Activated naive CD4-positive, alpha-beta T cell treated with anti-CD3 and anti-CD28 coated beads, Interleukin-2, amount 50 U/mL, for 72 hours (primary cell): Measurements from ENCODE around the gene ELP4. TPM values are rescaled to one million over a fixed set of nuclear protein-coding genes. Genes with fewer than 3 reads are reported as not detected.
"Not testable (repeated sequence)": the region's sequence is repeated elsewhere in the genome, so short reads cannot be mapped to it uniquely, and the experiment has no call there.

Experiments
- ATAC-seq, 2 donors: fragments of 150-1000 bp; cut with Tn5 transposase; 2 replicates each; pipeline ENCODE4 v1.10.0; 2021; ENCODE audit warnings: mild to moderate bottlenecking in 2 of 2, moderate library complexity in 2 of 2
- DNase-seq, 2 donors: peaks; one replicate each; pipeline ENCODE4 v3.0.0; 2021 to 2022; ENCODE audit warnings: low spot score in 2 of 2
- H3K27ac Mint-ChIP-seq, 2 donors: one replicate each; pipeline ENCODE4 v1.8.0; 2022; ENCODE audit warnings: mild to moderate bottlenecking in 2 of 2, mixed read lengths in 2 of 2
- H3K36me3 Mint-ChIP-seq, 2 donors: one replicate each; pipeline ENCODE4 v1.8.0; 2022; ENCODE audit warnings: mixed read lengths in 2 of 2
- H3K9me3 Mint-ChIP-seq, 2 donors: one replicate each; pipeline ENCODE4 v1.8.0; 2022; ENCODE audit warnings: mixed read lengths in 2 of 2
- total RNA-seq, 2 donors: library from RNA; stranded (reverse); gene quantifications; one replicate each; pipeline ENCODE4 v1.2.3, GENCODE V29; 2022

ELP4 gene
- total RNA-seq, 2 donors from 2014 or later = 19.1 to 22.7 TPM

DNA sequence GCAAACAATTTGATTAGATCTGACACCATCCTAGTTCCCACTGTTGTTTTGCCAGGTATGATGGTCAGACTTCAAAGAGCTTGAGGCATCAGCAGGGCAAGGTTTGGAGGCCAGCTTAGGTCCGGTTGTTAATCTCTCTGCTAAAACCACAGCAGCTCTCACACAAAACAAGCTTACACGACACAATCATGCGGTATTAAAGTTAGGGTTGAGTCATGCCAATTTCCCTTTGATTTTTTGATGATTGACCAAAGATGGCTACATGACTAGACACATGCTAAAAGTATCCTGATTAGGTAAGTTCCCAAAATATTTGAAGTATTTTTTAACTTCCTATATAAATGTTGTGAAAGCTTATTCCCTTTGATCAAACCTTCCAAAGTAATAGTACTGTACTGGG lies 145.9 kb downstream of the ELP4 start:
- DNase-seq (no peak), ATAC-seq (no peak)
- Mint-ChIP-seq H3K9me3 (no peaks in the 10 kb centered on the region), H3K36me3 (peaks cover 0 to 5% of the 10 kb centered on the region in 2 donors), H3K27ac (no peak overlapping the region)

DNA sequence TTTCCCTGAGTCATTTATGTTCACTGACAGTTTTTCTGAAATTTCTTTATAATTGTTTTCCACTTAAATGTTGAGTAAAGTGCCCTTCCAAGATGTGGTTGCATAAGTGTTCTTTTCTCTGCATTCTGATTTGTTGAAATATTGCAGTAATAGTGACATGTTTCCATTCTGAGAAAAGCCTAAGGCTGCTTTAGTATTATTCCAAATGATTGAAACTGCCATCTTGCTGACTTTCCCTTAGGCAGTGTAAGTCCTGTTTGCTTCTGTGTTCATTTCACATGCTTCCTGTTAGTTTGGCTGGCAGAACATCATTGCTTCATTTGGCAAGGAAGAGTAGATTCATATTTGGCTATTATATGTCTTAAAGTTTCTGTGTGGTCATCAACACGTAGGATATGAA lies 146.5 kb downstream of the ELP4 start:
- no peak for ATAC-seq
- no peak for DNase-seq
- Mint-ChIP-seq H3K9me3 (no peaks in the 10 kb centered on the region), H3K27ac (no peak overlapping the region), H3K36me3 (peaks cover 0 to 3% of the 10 kb centered on the region in 2 donors)

DNA sequence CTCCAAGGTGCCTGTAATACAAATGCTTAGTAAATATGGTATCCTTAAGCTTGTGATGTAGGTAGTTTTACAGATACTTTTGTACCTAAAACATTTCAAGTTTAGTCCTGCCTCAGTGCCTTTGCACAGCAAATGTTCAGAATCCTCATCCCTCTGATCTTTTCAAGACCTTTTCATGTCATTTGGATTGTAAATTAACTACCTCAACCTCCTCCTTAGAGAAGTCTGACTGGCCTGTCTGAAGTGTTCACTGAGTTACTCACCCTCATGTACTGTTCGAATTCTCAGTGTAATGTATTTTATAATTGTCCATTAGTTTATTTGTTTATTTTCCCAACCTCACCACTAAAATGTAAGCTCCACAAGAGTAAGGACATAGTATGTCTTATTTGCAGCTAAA lies 147.5 kb downstream of the ELP4 start:
- DNase-seq = no peak
- no peak overlapping the region for H3K27ac Mint-ChIP-seq
- no peaks in the 10 kb centered on the region for H3K9me3 Mint-ChIP-seq
- H3K36me3 Mint-ChIP-seq = no peaks in the 10 kb centered on the region
- ATAC-seq = peak in 1 of 2 donors; percentile 58

DNA sequence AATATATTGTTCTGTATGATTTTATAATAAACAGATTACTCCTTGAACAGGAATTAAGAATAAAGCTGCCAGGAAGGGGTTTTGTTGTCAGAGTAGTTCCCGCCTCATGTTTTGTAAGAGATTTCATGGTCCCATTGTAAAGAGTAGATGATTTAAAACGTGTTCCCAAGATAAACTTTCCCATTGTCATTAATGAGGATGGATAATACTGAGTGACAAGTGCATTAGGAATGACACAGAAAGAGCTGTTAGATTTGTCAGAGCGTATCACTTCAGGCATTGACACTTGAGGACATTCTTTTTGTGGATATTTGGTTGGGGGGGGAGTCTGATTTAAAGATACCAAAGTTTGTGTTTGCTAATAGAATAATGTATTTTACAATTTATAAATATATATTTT lies 154.6 kb downstream of the ELP4 start:
- H3K36me3 Mint-ChIP-seq = peaks cover 0 to under 1% of the 10 kb centered on the region in 2 donors
- no peaks in the 10 kb centered on the region for H3K9me3 Mint-ChIP-seq
- DNase-seq = no peak
- H3K27ac Mint-ChIP-seq = no peak overlapping the region
- no peak for ATAC-seq

DNA sequence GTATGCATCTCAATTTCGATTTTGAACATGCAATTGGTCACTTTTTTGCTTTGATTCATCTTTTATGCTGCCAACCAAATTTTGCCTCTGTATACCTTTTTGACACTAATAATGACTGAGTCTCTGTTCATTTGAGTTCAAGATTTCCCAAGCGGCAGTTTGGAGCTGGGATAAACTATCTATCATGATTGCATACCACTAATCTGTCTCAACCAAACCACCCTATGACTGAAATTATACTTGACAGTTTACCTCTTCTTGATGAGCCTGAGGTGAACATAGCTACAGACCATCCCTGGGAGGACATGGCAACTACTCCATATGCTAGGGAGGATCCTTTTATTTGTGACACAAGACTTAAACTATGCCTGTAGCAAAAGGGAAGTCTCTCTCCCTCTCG lies 155.4 kb downstream of the ELP4 start:
- no peaks in the 10 kb centered on the region for H3K9me3 Mint-ChIP-seq
- H3K27ac Mint-ChIP-seq = no peak overlapping the region
- peaks cover 0 to 8% of the 10 kb centered on the region in 2 donors for H3K36me3 Mint-ChIP-seq
- ATAC-seq = no peak
- no peak for DNase-seq

DNA sequence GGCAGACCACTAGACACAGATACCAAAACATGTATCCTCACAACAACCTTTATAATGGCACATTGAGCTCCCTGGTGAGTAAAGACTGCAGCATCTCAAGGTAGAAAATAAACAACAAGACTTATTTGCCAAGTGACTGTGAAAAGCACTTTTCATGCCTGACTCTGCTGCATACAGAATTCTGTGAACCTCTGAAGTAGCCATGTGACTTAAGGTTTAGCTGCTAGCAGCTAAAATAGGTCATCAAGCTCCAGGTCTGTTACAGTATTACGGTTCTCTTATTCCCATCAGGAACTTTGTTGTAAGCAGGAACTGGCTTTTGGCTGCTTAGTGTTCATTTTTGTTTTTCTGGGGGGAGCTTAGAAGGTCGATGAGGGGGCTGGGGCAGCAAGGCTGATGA lies 162.1 kb downstream of the ELP4 start:
- Mint-ChIP-seq H3K36me3 (peaks cover 0 to 17% of the 10 kb centered on the region in 2 donors), H3K27ac (no peak overlapping the region), H3K9me3 (peaks cover 0 to 5% of the 10 kb centered on the region in 2 donors)
- DNase-seq = no peak
- no peak for ATAC-seq

DNA sequence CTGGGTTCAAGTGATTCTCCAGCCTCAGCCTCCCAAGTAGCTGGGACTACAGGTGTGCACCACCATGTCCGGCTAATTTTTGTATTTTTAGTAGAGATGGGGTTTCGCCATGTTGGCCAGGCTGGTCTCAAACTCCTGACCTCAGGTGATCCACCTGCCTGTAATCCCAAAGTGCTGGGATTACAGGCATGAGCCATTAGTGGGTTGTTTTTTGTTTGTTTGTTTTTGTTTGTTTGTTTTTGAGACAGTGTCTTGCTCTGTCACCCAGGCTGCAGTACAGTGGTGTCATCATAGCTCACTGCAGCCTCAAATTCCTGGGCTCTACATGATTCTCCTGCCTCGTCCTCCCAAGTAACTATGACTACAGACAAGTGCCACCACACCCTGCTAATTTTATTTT lies 163.5 kb downstream of the ELP4 start:
- not testable (repeated sequence) for ATAC-seq, H3K27ac Mint-ChIP-seq, H3K9me3 Mint-ChIP-seq, DNase-seq
- H3K36me3 Mint-ChIP-seq = peaks cover 0 to 17% of the 10 kb centered on the region in 2 donors

DNA sequence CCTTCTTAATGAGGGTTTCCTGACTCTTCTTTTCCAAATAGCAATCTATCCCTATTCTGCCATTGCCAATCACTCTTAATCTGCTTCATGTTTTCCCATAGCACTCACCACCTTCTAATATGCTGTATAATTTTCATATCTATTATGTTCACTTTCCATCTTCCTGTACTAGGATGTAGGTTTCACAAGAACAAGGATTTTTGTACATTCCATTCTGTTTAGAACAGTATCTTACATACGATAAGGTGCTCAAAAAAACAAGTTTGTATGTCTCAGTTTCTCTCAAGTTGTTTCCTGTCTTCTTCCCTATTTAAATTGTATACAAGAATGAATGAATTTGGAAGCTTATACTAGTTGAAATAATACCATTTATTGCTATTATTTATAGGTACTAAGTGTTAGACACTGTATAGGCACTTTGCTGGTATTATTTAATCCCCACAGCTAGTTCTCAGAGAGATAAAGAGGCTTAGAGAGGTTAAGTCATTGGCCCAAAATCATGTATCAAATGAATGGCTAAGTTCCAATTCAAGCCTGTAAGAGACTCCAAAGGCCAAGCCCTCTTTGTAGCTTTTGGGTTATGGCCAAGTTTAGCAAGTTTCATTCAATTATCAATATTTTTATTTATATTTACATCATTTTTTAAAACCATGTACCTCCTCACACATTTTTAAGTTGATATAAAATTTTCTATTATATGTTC lies 166.9 kb downstream of the ELP4 start:
- peaks cover 0 to 18% of the 10 kb centered on the region in 2 donors for H3K36me3 Mint-ChIP-seq
- DNase-seq (no peak), ATAC-seq (no peak)
- no peak overlapping the region for H3K27ac Mint-ChIP-seq
- H3K9me3 Mint-ChIP-seq = peaks cover 3 to 5% of the 10 kb centered on the region in 2 donors

DNA sequence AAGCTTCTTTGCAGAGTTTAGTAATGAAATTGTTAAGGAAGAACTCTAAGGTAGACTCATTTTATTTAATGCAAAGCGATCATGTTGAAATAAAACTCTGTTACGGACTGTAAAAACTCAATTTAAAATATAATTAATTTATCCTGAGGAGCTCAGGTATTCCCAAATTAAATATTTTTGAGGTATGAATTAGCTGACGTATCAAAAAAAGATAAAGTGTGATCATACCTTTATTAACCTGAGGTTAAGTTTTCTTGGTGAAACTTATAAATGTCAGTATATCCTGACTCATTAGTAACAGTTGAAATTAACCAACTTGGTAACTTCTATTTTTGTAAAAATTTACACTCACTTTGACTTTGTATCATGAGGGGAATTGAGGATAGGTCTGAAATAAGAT lies 171.2 kb downstream of the ELP4 start:
- ATAC-seq = no peak
- no peak for DNase-seq
- Mint-ChIP-seq H3K9me3 (peaks cover 3 to 5% of the 10 kb centered on the region in 2 donors), H3K36me3 (peaks cover 0 to 17% of the 10 kb centered on the region in 2 donors), H3K27ac (no peak overlapping the region)

DNA sequence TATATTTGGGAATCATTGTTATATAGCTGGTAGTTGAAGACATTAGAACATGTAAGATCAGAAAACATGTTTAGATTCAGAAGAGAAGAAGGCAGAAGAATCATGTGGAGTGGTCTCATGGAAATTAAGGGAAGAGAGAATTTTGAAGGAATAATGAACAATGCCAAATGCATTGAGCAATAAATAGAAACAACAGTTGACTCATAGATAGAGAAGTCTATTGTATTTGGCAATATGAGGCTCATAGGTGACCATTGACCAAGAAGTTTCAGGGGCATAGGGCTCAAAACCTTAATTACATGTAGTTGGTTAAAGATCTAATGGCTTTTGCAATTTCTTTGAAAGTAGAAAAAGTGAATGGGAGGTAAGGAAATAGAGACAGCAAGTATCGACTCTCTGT lies 177.7 kb downstream of the ELP4 start:
- no peak for DNase-seq
- no peaks in the 10 kb centered on the region for H3K36me3 Mint-ChIP-seq
- H3K27ac Mint-ChIP-seq = no peak overlapping the region
- H3K9me3 Mint-ChIP-seq = peaks cover 0 to 3% of the 10 kb centered on the region in 2 donors
- ATAC-seq = no peak

DNA sequence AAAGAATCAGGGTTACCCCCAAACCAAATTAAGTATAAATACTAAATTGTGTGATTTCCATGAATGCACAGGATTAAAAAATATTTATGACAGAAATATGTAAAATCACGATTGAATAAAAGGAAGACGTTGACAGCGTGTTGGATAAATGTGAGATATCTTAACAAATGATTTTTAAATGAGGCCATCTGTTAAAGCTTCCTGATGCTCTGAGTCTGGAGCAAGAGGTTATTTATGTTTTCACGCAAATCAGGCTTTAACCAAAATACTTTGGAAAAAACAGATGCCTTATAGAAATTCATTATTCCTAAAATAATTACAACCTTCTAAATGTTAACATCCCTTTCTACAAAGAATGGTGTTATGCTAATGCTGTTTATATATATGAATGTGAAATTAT lies 178.3 kb downstream of the ELP4 start:
- DNase-seq = no peak
- H3K27ac Mint-ChIP-seq = no peak overlapping the region
- no peak for ATAC-seq
- peaks cover 0 to 3% of the 10 kb centered on the region in 2 donors for H3K9me3 Mint-ChIP-seq
- H3K36me3 Mint-ChIP-seq = peaks cover 0 to 5% of the 10 kb centered on the region in 2 donors

DNA sequence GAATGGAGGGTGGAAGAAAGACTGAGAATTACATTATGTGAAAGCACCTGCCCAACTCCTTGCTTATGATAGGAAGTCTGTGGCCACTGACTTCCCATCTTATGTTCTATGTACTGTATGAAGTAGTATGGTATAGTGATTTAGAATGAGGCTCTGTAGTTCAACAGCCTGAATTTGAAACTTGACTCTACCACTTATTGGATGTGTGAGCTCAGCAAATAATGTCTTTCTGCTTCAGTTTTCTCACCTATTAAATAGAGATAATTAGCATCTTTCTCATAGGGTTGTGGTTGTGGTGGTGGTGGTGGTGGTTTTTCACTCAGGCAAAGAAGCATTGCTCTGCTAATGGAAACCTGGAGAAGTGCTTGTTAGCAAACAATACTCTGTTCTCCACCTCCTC lies 180.0 kb downstream of the ELP4 start:
- ATAC-seq (no peak), DNase-seq (no peak)
- peaks cover 0 to 11% of the 10 kb centered on the region in 2 donors for H3K36me3 Mint-ChIP-seq
- no peak overlapping the region for H3K27ac Mint-ChIP-seq
- peaks cover 3 to 6% of the 10 kb centered on the region in 2 donors for H3K9me3 Mint-ChIP-seq

DNA sequence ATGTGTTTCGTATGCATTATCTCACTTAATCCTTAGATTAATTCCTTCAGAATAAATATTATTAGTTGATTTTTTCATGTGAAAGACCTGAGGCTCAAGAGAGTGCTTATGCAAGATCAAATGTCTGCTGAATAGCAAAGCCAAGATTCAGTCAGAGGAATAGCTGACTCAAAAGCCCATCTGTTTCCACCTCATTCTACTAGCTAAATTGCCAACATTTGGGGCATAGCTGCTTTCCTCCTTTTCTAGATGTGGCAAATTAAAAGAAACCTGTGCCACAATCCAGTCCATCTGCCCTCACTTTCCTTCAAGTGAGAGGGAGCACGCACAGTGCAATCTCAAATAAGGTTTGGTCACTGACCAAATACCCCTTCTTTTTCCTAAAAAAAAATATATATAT lies 180.5 kb downstream of the ELP4 start:
- no peak for ATAC-seq
- Mint-ChIP-seq H3K36me3 (peaks cover 0 to 11% of the 10 kb centered on the region in 2 donors), H3K9me3 (peaks cover 3 to 6% of the 10 kb centered on the region in 2 donors), H3K27ac (no peak overlapping the region)
- DNase-seq = no peak

DNA sequence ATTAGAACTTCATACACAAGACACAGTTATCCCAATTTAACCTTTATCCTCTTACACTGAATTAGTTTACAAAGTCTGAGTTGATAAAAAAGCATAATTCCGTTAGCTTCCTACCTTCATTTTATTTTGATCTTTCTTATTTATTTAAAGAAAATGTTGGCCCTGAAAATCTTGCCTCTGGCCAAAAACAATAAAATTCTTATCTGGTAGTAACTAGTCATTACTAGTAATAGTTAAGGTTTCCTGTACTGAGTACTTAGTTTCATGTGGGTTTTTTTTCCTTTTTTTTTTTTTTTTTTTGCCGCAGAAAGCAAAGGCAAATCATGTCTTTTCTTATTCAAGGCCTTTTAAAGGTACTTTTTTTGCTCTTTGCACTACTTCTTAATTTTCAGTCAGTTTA lies 180.9 kb downstream of the ELP4 start:
- Mint-ChIP-seq H3K36me3 (peaks cover 0 to 11% of the 10 kb centered on the region in 2 donors), H3K27ac (no peak overlapping the region), H3K9me3 (peaks cover 3 to 6% of the 10 kb centered on the region in 2 donors)
- ATAC-seq = no peak
- no peak for DNase-seq

DNA sequence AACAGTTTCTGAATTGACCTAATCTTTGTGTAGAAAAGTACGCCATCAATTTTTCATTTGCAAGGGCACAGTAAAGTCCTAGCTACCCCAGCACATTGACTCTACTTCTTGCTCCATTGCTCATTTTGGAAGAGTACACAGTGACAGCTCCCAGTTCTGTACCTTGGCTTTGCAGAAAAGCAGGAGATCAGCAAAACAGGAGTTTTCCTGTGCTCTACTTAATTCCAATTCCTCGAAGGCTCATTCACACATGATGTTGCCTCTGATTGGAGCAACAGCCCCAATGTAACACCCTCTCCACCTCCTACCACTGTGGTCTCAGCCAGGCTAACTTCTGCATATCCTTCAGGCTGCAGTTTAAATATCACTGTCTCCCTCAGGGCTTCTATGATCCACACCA lies 182.9 kb downstream of the ELP4 start:
- no peak for DNase-seq
- no peak overlapping the region for H3K27ac Mint-ChIP-seq
- peaks cover 0 to 6% of the 10 kb centered on the region in 2 donors for H3K9me3 Mint-ChIP-seq
- H3K36me3 Mint-ChIP-seq = peaks cover 0 to 19% of the 10 kb centered on the region in 2 donors
- no peak for ATAC-seq

DNA sequence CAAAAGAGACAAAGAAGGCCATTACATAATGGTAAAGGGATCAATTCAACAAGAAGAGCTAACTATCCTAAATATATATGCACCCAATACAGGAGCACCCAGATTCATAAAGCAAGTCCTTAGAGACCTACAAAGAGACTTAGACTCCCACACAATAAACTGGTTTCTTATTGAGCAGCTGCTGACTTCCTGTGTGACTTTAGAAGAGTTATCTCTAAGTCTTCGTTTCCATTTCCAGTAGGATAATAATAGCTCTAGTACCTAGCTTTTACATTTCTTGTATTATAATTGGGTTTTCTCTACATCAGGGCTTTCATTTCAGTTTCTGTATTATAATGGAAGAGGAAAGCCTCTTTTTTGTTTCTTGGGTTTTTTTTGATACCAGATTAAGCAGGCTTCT lies 187.5 kb downstream of the ELP4 start:
- not testable (repeated sequence) for H3K27ac Mint-ChIP-seq, DNase-seq, ATAC-seq, H3K9me3 Mint-ChIP-seq
- peaks cover 0 to 19% of the 10 kb centered on the region in 2 donors for H3K36me3 Mint-ChIP-seq

DNA sequence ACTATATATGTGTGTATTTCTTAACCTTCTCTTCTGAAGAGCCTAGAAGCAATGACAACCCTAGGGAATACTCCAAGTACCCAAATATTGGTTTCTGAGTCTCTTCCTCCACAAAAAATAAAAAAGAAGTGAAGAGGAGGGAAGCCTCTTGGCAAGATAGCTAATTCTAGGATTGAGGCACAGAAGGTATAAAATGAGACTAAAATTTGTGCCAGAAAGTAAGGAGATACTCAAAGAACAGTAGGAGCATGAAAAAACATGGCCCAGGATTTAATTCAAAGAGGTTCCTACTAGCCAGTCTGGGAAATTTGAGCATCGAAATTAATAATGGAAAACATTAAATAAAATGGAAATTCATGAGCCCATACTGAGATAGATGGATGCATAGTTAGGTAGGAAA lies 189.5 kb downstream of the ELP4 start:
- no peak overlapping the region for H3K27ac Mint-ChIP-seq
- no peak for DNase-seq
- H3K9me3 Mint-ChIP-seq = no peaks in the 10 kb centered on the region
- H3K36me3 Mint-ChIP-seq = peaks cover 0 to 8% of the 10 kb centered on the region in 2 donors
- ATAC-seq = no peak

DNA sequence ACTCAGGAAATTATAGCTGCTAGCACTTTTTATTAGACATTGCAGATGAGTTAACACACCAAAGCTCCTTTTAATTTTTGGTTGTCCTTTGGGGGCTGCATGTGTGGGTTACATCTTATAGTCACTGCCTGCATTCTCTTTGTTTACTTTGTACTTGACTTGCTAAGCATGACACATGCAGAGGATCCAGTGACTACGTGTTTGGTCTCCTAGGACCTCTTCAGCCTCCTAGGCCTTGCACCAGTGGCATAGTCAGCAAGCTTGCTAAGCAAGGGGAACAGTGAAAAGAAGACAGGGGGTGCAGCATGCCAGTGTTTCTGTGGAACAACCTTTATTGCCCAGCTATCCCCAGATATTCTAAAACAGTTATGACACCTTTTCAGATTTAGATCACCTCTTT lies 193.4 kb downstream of the ELP4 start:
- H3K27ac Mint-ChIP-seq = no peak overlapping the region
- no peak for DNase-seq

More for the DNA sequence above, 193.4 kb downstream of the ELP4 start:
- Mint-ChIP-seq H3K36me3 (no peaks in the 10 kb centered on the region), H3K9me3 (no peaks in the 10 kb centered on the region)
- ATAC-seq = no peak
